ENCODE measurements around the gene SLC22A31. TPM values are rescaled to one million over a fixed set of nuclear protein-coding genes. Genes with fewer than 3 reads are reported as not detected.
"Not testable (repeated sequence)": the region's sequence is repeated elsewhere in the genome, so short reads cannot be mapped to it uniquely, and the experiment has no call there.

Gene SLC22A31
- total RNA-seq, 2 donors from 2014 or later, result 4.6 TPM; not detected in 1

- WGBS, result 71% methylated on average over 33 of the region's 38 CpGs
- H3K4me1 ChIP-seq (replicated peaks), result no peaks in the 10 kb centered on the region
- H3K36me3 ChIP-seq, result no peaks in the 10 kb centered on the region
- no peak overlapping the region for H3K27ac ChIP-seq
- no peak overlapping the region for H3K4me3 ChIP-seq
- TF ChIP-seq, protein P1, sequence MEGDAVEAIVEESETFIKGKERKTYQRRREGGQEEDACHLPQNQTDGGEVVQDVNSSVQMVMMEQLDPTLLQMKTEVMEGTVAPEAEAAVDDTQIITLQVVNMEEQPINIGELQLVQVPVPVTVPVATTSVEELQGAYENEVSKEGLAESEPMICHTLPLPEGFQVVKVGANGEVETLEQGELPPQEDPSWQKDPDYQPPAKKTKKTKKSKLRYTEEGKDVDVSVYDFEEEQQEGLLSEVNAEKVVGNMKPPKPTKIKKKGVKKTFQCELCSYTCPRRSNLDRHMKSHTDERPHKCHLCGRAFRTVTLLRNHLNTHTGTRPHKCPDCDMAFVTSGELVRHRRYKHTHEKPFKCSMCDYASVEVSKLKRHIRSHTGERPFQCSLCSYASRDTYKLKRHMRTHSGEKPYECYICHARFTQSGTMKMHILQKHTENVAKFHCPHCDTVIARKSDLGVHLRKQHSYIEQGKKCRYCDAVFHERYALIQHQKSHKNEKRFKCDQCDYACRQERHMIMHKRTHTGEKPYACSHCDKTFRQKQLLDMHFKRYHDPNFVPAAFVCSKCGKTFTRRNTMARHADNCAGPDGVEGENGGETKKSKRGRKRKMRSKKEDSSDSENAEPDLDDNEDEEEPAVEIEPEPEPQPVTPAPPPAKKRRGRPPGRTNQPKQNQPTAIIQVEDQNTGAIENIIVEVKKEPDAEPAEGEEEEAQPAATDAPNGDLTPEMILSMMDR (IDR thresholded peaks at IDR 0.05), result no peak
- TF ChIP-seq POLR2A (IDR thresholded peaks at IDR 0.05) (no peak), POLR2AphosphoS5 (IDR thresholded peaks at IDR 0.05) (no peak)
- intact Hi-C loops (cut with DNase I), result no loop called here
- no peak for DNase-seq (ENCODE audit: low spot score)
- no peaks in the 10 kb centered on the region for H3K9me3 ChIP-seq
- H3K27me3 ChIP-seq (replicated peaks; ENCODE audit: insufficient read depth), result no peaks in the 10 kb centered on the region
Observed at GRCh38 chr16:89193576-89194293, 6.6 kb downstream of the SLC22A31 start.

DNA sequence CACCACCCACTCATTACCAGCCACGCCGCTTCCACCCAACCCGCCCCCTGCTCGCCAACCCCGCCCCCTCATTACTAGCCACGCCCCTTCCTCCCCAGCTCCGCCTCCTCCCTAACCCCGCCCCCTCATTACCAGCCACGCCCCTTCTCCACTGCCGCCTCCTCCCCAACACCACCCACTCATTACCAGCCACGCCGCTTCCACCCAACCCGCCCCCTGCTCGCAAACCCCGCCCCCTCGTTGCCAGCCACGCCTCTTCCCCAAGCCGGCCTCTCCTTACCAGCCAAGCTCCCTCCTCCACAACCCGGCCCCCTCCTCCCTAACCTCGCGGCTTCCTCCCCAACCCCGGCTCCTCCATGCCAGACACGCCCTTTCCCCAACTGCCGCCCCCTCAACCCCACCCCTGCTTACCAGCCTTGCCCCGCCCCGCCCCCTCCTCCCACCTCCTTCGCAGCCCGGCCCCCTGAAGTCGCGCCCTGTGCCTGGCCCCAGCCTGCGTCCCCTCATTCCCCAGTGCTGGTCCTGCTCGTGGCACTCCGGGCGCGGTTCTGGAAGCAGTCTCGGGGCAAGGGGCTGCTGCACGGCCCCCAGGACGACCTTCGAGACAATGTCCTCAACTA is 7.3 kb downstream of the SLC22A31 start:
- no peaks in the 10 kb centered on the region for H3K27me3 ChIP-seq (replicated peaks; ENCODE audit: insufficient read depth)

DNA sequence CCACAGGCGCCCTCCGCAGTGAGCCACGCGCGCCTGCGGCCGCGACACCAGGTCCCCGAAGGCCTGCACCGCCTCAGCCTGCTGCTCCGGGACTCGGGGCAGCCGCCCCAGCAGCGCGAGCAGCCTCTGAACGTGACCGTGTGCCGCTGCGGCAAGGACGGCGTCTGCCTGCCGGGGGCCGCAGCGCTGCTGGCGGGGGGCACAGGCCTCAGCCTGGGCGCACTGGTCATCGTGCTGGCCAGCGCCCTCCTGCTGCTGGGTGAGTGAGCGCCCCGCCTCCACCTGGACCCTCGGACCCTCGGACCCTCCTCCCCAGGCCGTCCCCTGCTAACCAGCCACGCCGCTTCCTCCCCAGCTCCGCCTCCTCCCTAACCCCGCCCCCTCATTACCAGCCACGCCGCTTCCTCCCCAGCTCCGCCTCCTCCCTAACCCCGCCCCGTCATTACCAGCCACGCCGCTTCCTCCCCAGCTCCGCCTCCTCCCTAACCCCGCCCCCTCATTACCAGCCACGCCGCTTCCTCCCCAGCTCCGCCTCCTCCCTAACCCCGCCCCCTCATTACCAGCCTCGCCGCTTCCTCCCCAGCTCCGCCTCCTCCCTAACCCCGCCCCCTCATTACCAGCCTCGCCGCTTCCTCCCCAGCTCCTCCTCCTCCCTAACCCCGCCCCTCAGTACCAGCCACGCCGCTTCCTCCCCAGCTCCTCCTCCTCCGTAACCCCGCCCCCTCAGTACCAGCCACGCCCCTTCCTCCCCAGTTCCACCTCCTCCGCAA is 8.0 kb downstream of the SLC22A31 start:
- 1% methylated on average over 50 of the region's 63 CpGs for WGBS
- H3K27me3 ChIP-seq (replicated peaks; ENCODE audit: insufficient read depth); H3K4me1 ChIP-seq (replicated peaks); intact Hi-C loops (cut with DNase I); H3K36me3 ChIP-seq; H3K27ac ChIP-seq; H3K9me3 ChIP-seq: not testable (repeated sequence)
- peak; percentile 48 for DNase-seq (ENCODE audit: low spot score)
- H3K4me3 ChIP-seq, result peak overlapping the region; percentile 12 to 36

More for the DNA sequence above, 7.3 kb downstream of the SLC22A31 start:
- Histone ChIP-seq H3K36me3 (no peaks in the 10 kb centered on the region), H3K27ac (no peak overlapping the region), H3K4me3 (no peak overlapping the region), H3K4me1 (replicated peaks) (no peaks in the 10 kb centered on the region), H3K9me3 (no peaks in the 10 kb centered on the region)
- TF ChIP-seq, protein P1 (IDR thresholded peaks at IDR 0.05), result no peak
- no peak for TF ChIP-seq POLR2AphosphoS5 (IDR thresholded peaks at IDR 0.05)
- TF ChIP-seq POLR2A (IDR thresholded peaks at IDR 0.05), result no peak
- intact Hi-C loops (cut with DNase I), result no loop called here
- no peak for DNase-seq (ENCODE audit: low spot score)
- WGBS, result 3% methylated on average over 34 of the region's 39 CpGs

DNA sequence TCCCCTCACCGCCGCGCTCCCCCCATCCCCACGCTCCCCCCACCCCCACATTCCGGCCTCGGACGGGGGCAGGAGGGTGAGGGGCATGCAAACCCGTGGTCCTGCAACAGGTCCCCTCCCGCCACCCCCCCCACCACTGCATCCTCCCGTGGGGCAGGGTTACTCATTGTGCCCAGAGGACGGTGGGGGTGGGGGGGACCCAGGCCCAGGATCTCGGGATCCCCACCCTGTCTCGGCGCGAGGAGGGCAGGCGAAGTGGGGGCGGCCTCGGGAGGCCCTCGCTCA is 8.5 kb downstream of the SLC22A31 start:
- no peaks in the 10 kb centered on the region for H3K9me3 ChIP-seq
- DNase-seq (ENCODE audit: low spot score), result no peak
- no peak overlapping the region for H3K27ac ChIP-seq
- no peaks in the 10 kb centered on the region for H3K36me3 ChIP-seq
- no peaks in the 10 kb centered on the region for H3K27me3 ChIP-seq (replicated peaks; ENCODE audit: insufficient read depth)
- TF ChIP-seq POLR2A (IDR thresholded peaks at IDR 0.05) (no peak), POLR2AphosphoS5 (IDR thresholded peaks at IDR 0.05) (no peak)
- TF ChIP-seq, protein P1 (IDR thresholded peaks at IDR 0.05), result no peak
- peak overlapping the region; percentile 12 to 36 for H3K4me3 ChIP-seq
- 0% methylated on average over 7 of the region's 19 CpGs for WGBS
- intact Hi-C loops (cut with DNase I), result no loop called here
- H3K4me1 ChIP-seq (replicated peaks), result no peaks in the 10 kb centered on the region

DNA sequence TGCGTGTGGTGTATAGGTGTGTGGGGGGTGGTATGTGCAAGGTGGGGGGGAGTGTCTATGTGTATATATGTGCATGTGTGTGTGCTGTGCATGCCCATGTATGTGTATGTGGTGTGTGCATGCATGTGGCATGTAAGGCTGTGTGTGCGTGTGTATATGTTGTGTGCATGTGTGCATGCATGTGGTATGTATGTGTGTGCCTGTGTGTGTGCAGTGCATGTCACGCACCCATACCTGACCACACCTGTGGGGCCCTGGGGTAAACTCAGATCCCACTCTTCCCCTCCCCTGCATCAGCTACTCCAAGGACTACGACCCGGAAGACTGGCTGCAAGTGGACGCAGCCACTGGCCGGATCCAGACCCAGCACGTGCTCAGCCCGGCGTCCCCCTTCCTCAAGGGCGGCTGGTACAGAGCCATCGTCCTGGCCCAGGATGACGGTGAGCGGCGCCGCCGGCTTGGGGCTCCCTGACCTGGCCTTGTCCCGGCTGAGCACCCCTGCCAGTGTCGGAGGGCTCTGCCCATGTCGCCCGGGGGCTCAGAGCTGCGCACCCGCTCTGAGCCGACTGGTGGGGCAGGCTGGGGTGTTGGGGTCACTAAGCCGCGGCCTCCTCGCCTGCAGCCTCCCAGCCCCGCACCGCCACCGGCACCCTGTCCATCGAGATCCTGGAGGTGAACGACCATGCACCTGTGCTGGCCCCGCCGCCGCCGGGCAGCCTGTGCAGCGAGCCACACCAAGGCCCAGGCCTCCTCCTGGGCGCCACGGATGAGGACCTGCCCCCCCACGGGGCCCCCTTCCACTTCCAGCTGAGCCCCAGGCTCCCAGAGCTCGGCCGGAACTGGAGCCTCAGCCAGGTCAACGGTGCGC is 9.1 kb downstream of the SLC22A31 start:
- H3K27ac ChIP-seq, result no peak overlapping the region
- H3K4me3 ChIP-seq, result no peak overlapping the region
- H3K36me3 ChIP-seq, result no peaks in the 10 kb centered on the region
- H3K4me1 ChIP-seq (replicated peaks), result no peaks in the 10 kb centered on the region
- no peak for DNase-seq (ENCODE audit: low spot score)
- no peaks in the 10 kb centered on the region for H3K9me3 ChIP-seq
- WGBS, result 49% methylated on average over 31 of the region's 44 CpGs
- intact Hi-C loops (cut with DNase I), result no loop called here
- no peak for TF ChIP-seq POLR2AphosphoS5 (IDR thresholded peaks at IDR 0.05)
- no peak for TF ChIP-seq POLR2A (IDR thresholded peaks at IDR 0.05)
- TF ChIP-seq, protein P1 (IDR thresholded peaks at IDR 0.05), result no peak
- H3K27me3 ChIP-seq (replicated peaks; ENCODE audit: insufficient read depth), result no peaks in the 10 kb centered on the region
